Endothelial cell of umbilical vein (primary cell): Measurements from ENCODE around the gene OPA1. TPM values are rescaled to one million over a fixed set of nuclear protein-coding genes. Genes with fewer than 3 reads are reported as not detected.

Experiments
- BruUV-seq: library from RNA; stranded (reverse); fragments of 400-500 nt; replicated peaks from 2 replicates; lab custom pipeline; 2021; lab: Mats Ljungman, UMichigan
- CTCF ChIA-PET: fragments of 300-600, 350-600 bp; sonication (Branson Sonifier 250); formaldehyde crosslinking; loops from one replicate; lab custom pipeline; 2021; ENCODE audit warnings: antibody characterized with exemption, inconsistent platforms; lab: Charles Lee
- POLR2A ChIA-PET: fragments of 300-600, 350-600 bp; sonication (Branson Sonifier 250); formaldehyde crosslinking; loops from one replicate; lab custom pipeline; 2021; ENCODE audit warnings: antibody characterized with exemption, inconsistent platforms; lab: Charles Lee
- DNase-seq: peaks from one replicate; pipeline ENCODE4 v3.0.0-alpha.2; 2011; ENCODE audit warnings: low read depth, low spot score
- FAIRE-seq: peaks from 2 replicates; lab custom pipeline; 2011; peaks lifted over from hg19 to GRCh38; lab: Jason Lieb, UNC
- H2AFZ ChIP-seq: 2 replicates; pipeline ENCODE4 v1.6.0; 2012; ENCODE audit warnings: low read depth, low read length, control low read depth, inconsistent platforms
- H3K27ac ChIP-seq: 2 replicates; pipeline ENCODE4 v1.5.1; 2011; ENCODE audit warnings: low read depth, mild to moderate bottlenecking, control low read depth, low read length, moderate library complexity; ENCODE audit not compliant: insufficient read depth
- H3K27me3 ChIP-seq, 2 experiments: 2 replicates each; pipeline versions ENCODE4 v1.6.0 to v1.6.1; 2011; ENCODE audit warnings: low read length in 2 of 2, mixed read lengths in 1 of 2; ENCODE audit not compliant: control insufficient read depth in 2 of 2, insufficient read depth in 2 of 2
- H3K36me3 ChIP-seq, 2 experiments: 2 replicates in 1 of 2; 3 replicates in 1 of 2; pipeline ENCODE4 v1.5.1; 2011; ENCODE audit warnings: low read length in 2 of 2, mild to moderate bottlenecking in 1 of 2, moderate library complexity in 1 of 2; ENCODE audit not compliant: control insufficient read depth in 2 of 2, insufficient read depth in 2 of 2; ENCODE audit errors: extremely low read depth in 1 of 2
- H3K4me1 ChIP-seq: 3 replicates; pipeline ENCODE4 v1.5.1; 2011; ENCODE audit warnings: mild to moderate bottlenecking, low read length; ENCODE audit not compliant: control insufficient read depth, insufficient read depth; ENCODE audit errors: extremely low read depth
- H3K4me2 ChIP-seq: 2 replicates; pipeline ENCODE4 v1.6.1; 2011; ENCODE audit warnings: low read length, control low read depth, mixed read lengths; ENCODE audit not compliant: insufficient read depth
- H3K4me3 ChIP-seq, 3 experiments: fragments of 200-600 bp in 1 of 3; sonication (generic), shearing (Covaris generic) in 1 of 3; replicated peaks in 1 of 3; 2 replicates each; pipeline ENCODE4 v1.5.1; 2011 to 2016; ENCODE audit warnings: control low read depth in 3 of 3, low read length in 3 of 3, mild to moderate bottlenecking in 2 of 3, inconsistent platforms in 1 of 3, low read depth in 1 of 3, moderate library complexity in 1 of 3; ENCODE audit not compliant: insufficient read depth in 1 of 3
- H3K79me2 ChIP-seq: 2 replicates; pipeline ENCODE4 v1.6.0; 2012; ENCODE audit warnings: low read length, inconsistent platforms; ENCODE audit not compliant: control insufficient read depth, insufficient read depth
- H3K9ac ChIP-seq: replicated peaks from 2 replicates; pipeline ENCODE3; 2011; ENCODE audit warnings: low read length, control low read depth; ENCODE audit not compliant: insufficient read depth; ENCODE audit errors: extremely low read depth
- H3K9me1 ChIP-seq: replicated peaks from 3 replicates; pipeline ENCODE4 v1.6.0; 2011; ENCODE audit warnings: mild to moderate bottlenecking, low read length; ENCODE audit not compliant: control insufficient read depth, insufficient read depth; ENCODE audit errors: extremely low read depth
- H3K9me3 ChIP-seq: replicated peaks from 2 replicates; pipeline ENCODE4 v1.5.1; 2012; ENCODE audit warnings: low read length, inconsistent platforms; ENCODE audit not compliant: control insufficient read depth, insufficient read depth
- H4K20me1 ChIP-seq: replicated peaks from 2 replicates; pipeline ENCODE3; 2011; ENCODE audit warnings: mild to moderate bottlenecking, low read length; ENCODE audit not compliant: control insufficient read depth, insufficient read depth; ENCODE audit errors: extremely low read depth
- CTCF ChIP-seq, 2 donors: IDR thresholded peaks; 1 replicate in 1 of 2; 2 replicates in 1 of 2; pipeline ENCODE4 v1.5.1; 2011; ENCODE audit warnings: low read length in 2 of 2, mild to moderate bottlenecking in 2 of 2, moderate library complexity in 2 of 2, control low read depth in 1 of 2, inconsistent platforms in 1 of 2, low read depth in 1 of 2; ENCODE audit not compliant: insufficient read depth in 1 of 2; ENCODE audit errors: extremely low read depth in 1 of 2
- EZH2 ChIP-seq: IDR thresholded peaks from 2 replicates; pipeline ENCODE4 v1.6.1; 2012; ENCODE audit warnings: borderline replicate concordance, low read depth, mild to moderate bottlenecking, moderate library complexity, low read length, inconsistent platforms; ENCODE audit not compliant: severe bottlenecking
- FOS ChIP-seq: IDR thresholded peaks from 2 replicates; pipeline ENCODE4 v1.6.1; 2011; ENCODE audit warnings: mild to moderate bottlenecking, low read length, moderate library complexity, borderline replicate concordance; ENCODE audit not compliant: insufficient read depth
- GATA2 ChIP-seq: IDR thresholded peaks from 2 replicates; pipeline ENCODE4 v1.7.0; 2011; ENCODE audit warnings: low read depth, mild to moderate bottlenecking, moderate library complexity, mixed read lengths, low read length; ENCODE audit not compliant: insufficient read length, insufficient read depth
- JUN ChIP-seq: IDR thresholded peaks from 2 replicates; pipeline ENCODE4 v1.6.1; 2011; ENCODE audit warnings: borderline replicate concordance, low read depth; ENCODE audit not compliant: insufficient read length, insufficient read depth
- MAX ChIP-seq: IDR thresholded peaks from 2 replicates; pipeline ENCODE4 v1.6.1; 2011; ENCODE audit not compliant: insufficient read depth, insufficient read length
- MYC ChIP-seq: IDR thresholded peaks from one replicate; pipeline ENCODE4 v1.6.1; 2011; ENCODE audit warnings: mild to moderate bottlenecking, low read depth, low read length
- POLR2A ChIP-seq: IDR thresholded peaks from 2 replicates; pipeline ENCODE4 v1.6.1; 2012; ENCODE audit warnings: low read depth, mild to moderate bottlenecking, control low read depth, low read length
- POLR2AphosphoS5 ChIP-seq: IDR thresholded peaks from 2 replicates; pipeline ENCODE4 v1.6.1; 2012; ENCODE audit warnings: low read depth, mild to moderate bottlenecking, control low read depth, low read length, moderate library complexity; ENCODE audit not compliant: insufficient read depth
- dilution Hi-C: fragments of 300-500 bp; cut with MboI; formaldehyde crosslinking; loops from one replicate; pipeline ENCODE4 v1.15.0; 2019; ENCODE audit warnings: low sequenced_read_pairs; ENCODE audit not compliant: extremely low pct_ligation_motif_present
- intact Hi-C: fragments of 100-400 bp; cut with micrococcal nuclease; formaldehyde crosslinking; loops from one replicate; pipeline ENCODE4 v1.10.0; 2022
- polyA plus RNA-seq, 4 experiments: library from polyadenylated mRNA; depleted of rRNA in 3 of 4; stranded (reverse) in 3 of 4; unstranded in 1 of 4; fragments of >200 nt; gene quantifications; 2 replicates each; pipeline versions ENCODE4 v1.2.1 to v1.2.3, GENCODE V29; 2011 to 2012; ENCODE audit warnings: missing spikeins in 1 of 4
- total RNA-seq: library from RNA; stranded (reverse); gene quantifications from 2 replicates; pipeline ENCODE4 v1.2.3, GENCODE V29; 2021

OPA1 gene
- total and polyA plus RNA-seq, 2 donors (not counting 3 experiments of a cell fraction or from before 2014, with no cell fraction given), result 10.0 to 62.0 TPM

GRCh38 chr3:193681631-193682030 is 88.6 kb downstream of the OPA1 start:
- FAIRE-seq (no peak), DNase-seq (no peak)
- no peaks in the 10 kb centered on the region for H3K27me3 ChIP-seq
- no peaks in the 10 kb centered on the region for H3K9me3 ChIP-seq
- no peak overlapping the region for H3K4me2 ChIP-seq
- CTCF ChIA-PET, result interaction anchor here (1.3 to 2.1 kb wide), 2 partner anchors 16 to 634 kb away, joined by 5 to 7 read pairs; no protein-coding TSS in a partner anchor
- H3K79me2 ChIP-seq, result no peaks in the 10 kb centered on the region
- intact Hi-C loops (no loop called here), dilution Hi-C loops (no loop called here)
- H4K20me1 ChIP-seq, result peaks cover 3% of the 10 kb centered on the region
- H3K36me3 ChIP-seq, result no peaks in the 10 kb centered on the region
- no peak for TF ChIP-seq JUN
- TF ChIP-seq MYC, result no peak
- no peak for TF ChIP-seq POLR2AphosphoS5
- no peak for TF ChIP-seq POLR2A
- no peak for TF ChIP-seq FOS
- no peak for TF ChIP-seq CTCF (IDR thresholded peaks at IDR 0.05; ENCODE audit: extremely low read depth in 1 of 2, insufficient read depth in 1 of 2, low read depth in 1 of 2, low read length in 2 of 2)
- TF ChIP-seq MAX, result no peak
- no peak for TF ChIP-seq EZH2
- TF ChIP-seq GATA2, result no peak
- no peak overlapping the region for H2AFZ ChIP-seq
- H3K27ac ChIP-seq, result no peak overlapping the region
- POLR2A ChIA-PET, result no interaction called here
- no TSS peak for BruUV-seq
- H3K4me3 ChIP-seq, result no peak overlapping the region
- no peaks in the 10 kb centered on the region for H3K9me1 ChIP-seq
- H3K4me1 ChIP-seq, result no peaks in the 10 kb centered on the region
- no peak overlapping the region for H3K9ac ChIP-seq
